Left lung (tissue), 10 donors: Measurements from ENCODE around the gene RASGRP3. TPM values are rescaled to one million over a fixed set of nuclear protein-coding genes. Genes with fewer than 3 reads are reported as not detected.

Source experiments
- ATAC-seq: fragments of 200-7000 bp; cut with Tn5 transposase; one replicate; pipeline ENCODE4 v1.9.1; 2020; ENCODE audit warnings: moderate library complexity
- DNase-seq, 4 donors: peaks; one replicate each; pipeline ENCODE4 v3.0.0-alpha.2; 2013 to 2020
- H3K27ac ChIP-seq, 2 donors: fragments of 200-600 bp; sonication (generic) in 1 of 2; one replicate each; pipeline versions ENCODE4 v1.5.0 to v1.8.0; 2020 to 2021
- H3K27me3 ChIP-seq, 2 donors: fragments of 200-600 bp; sonication (generic) in 1 of 2; one replicate each; pipeline versions ENCODE4 v1.5.0 to v1.8.0; 2020 to 2021
- H3K36me3 ChIP-seq, 2 donors: fragments of 200-600 bp; sonication (generic) in 1 of 2; one replicate each; pipeline versions ENCODE4 v1.5.0 to v1.8.0; 2020 to 2021
- H3K4me1 ChIP-seq, 2 donors: fragments of 200-600 bp; one replicate each; pipeline ENCODE4 v1.8.0; 2021
- H3K4me3 ChIP-seq, 2 donors: fragments of 200-600 bp; sonication (generic) in 1 of 2; one replicate each; pipeline versions ENCODE4 v1.5.0 to v1.8.0; 2020 to 2021; ENCODE audit warnings: mild to moderate bottlenecking in 1 of 2
- H3K9me3 ChIP-seq, 2 donors: fragments of 200-600 bp; sonication (generic) in 1 of 2; one replicate each; pipeline versions ENCODE4 v1.5.0 to v1.8.0; 2020 to 2021
- CTCF ChIP-seq, 2 donors: fragments of 200-600 bp; sonication (generic) in 1 of 2; IDR thresholded peaks; one replicate each; pipeline versions ENCODE4 v1.5.0 to v1.8.0; 2021; ENCODE audit warnings: antibody characterized with exemption in 2 of 2
- intact Hi-C, 2 donors: fragments of 100-400 bp; cut with DNase I; formaldehyde crosslinking; loops; one replicate each; pipeline versions ENCODE4 v1.11.2 to v1.14.2; 2022
- polyA plus RNA-seq, 6 donors: library from polyadenylated mRNA; unstranded; fragments of 120-200 nt; gene quantifications; one replicate each; pipeline ENCODE4 v1.2.1, GENCODE V29; 2013; ENCODE audit not compliant: insufficient read length in 6 of 6
- total RNA-seq, 2 donors: library from RNA; stranded (reverse); fragmentation: NEBNext Ultra II Directional; extraction: Animal tissue kit (Norgen Biotek cat#: 25700); gene quantifications; one replicate each; pipeline ENCODE4 v1.2.1, GENCODE V29; 2021
- donor health status: DM: no; HTN: yes; CAD: no.
- donor health status: DM: no; HTN: no; CAD: no.

RASGRP3 gene
- total and polyA plus RNA-seq, 8 donors, result 20.3 to 48.7 (median 36.8) TPM

- DNase-seq, result no peak
- TF ChIP-seq CTCF (IDR thresholded peaks at IDR 0.05), result no peak
- no peak overlapping the region for H3K4me3 ChIP-seq
- H3K27ac ChIP-seq, result no peak overlapping the region
- no peaks in the 10 kb centered on the region for H3K27me3 ChIP-seq
- H3K4me1 ChIP-seq, result peaks cover 0 to 3% of the 10 kb centered on the region in 2 donors
- H3K9me3 ChIP-seq, result peaks cover 0 to 10% of the 10 kb centered on the region in 2 donors
- no peaks in the 10 kb centered on the region for H3K36me3 ChIP-seq
- ATAC-seq, result no peak
- intact Hi-C loops, result loop anchor here in 1 of 2 donors (10.0 kb wide), 1 partner anchor 80 kb away; no protein-coding TSS in a partner anchor
These were observed 8.6 kb downstream of the RASGRP3 start for GRCh38 chr2:33485051-33485450.

- ATAC-seq, result no peak
- H3K27ac ChIP-seq, result no peak overlapping the region
- peaks cover 0 to 3% of the 10 kb centered on the region in 2 donors for H3K4me1 ChIP-seq
- DNase-seq, result no peak
- H3K9me3 ChIP-seq, result peaks cover 0 to 10% of the 10 kb centered on the region in 2 donors
- TF ChIP-seq CTCF (IDR thresholded peaks at IDR 0.05), result no peak
- intact Hi-C loops, result loop anchor here in 1 of 2 donors (10.0 kb wide), 1 partner anchor 78 kb away; no protein-coding TSS in a partner anchor
- H3K27me3 ChIP-seq, result no peaks in the 10 kb centered on the region
- H3K4me3 ChIP-seq, result no peak overlapping the region
- H3K36me3 ChIP-seq, result no peaks in the 10 kb centered on the region
These were observed 10.1 kb downstream of the RASGRP3 start for GRCh38 chr2:33486544-33486943.

GRCh38 chr2:33488178-33488690 is 11.8 kb downstream of the RASGRP3 start:
- intact Hi-C loops, result loop anchor here in 1 of 2 donors (10.0 kb wide), 1 partner anchor 77 kb away; no protein-coding TSS in a partner anchor
- DNase-seq, result no peak
- TF ChIP-seq CTCF (IDR thresholded peaks at IDR 0.05), result no peak
- no peak for ATAC-seq
- Histone ChIP-seq H3K36me3 (no peaks in the 10 kb centered on the region), H3K4me1 (peaks cover 0 to 3% of the 10 kb centered on the region in 2 donors), H3K9me3 (peaks cover 0 to 10% of the 10 kb centered on the region in 2 donors), H3K27ac (no peak overlapping the region), H3K4me3 (no peak overlapping the region), H3K27me3 (no peaks in the 10 kb centered on the region)

GRCh38 chr2:33488715-33489540 is 12.5 kb downstream of the RASGRP3 start:
- no peak for TF ChIP-seq CTCF (IDR thresholded peaks at IDR 0.05)
- Histone ChIP-seq H3K4me3 (no peak overlapping the region), H3K27ac (no peak overlapping the region), H3K27me3 (no peaks in the 10 kb centered on the region), H3K4me1 (peaks cover 0 to 3% of the 10 kb centered on the region in 2 donors), H3K36me3 (no peaks in the 10 kb centered on the region), H3K9me3 (peaks cover 0 to 10% of the 10 kb centered on the region in 2 donors)
- DNase-seq (no peak), ATAC-seq (no peak)
- intact Hi-C loops, result loop anchor here in 1 of 2 donors (10.0 kb wide), 1 partner anchor 76 kb away; no protein-coding TSS in a partner anchor

- peaks cover 0 to 10% of the 10 kb centered on the region in 2 donors for H3K9me3 ChIP-seq
- H3K36me3 ChIP-seq, result no peaks in the 10 kb centered on the region
- ATAC-seq (no peak), DNase-seq (no peak)
- intact Hi-C loops, result loop anchor here in 1 of 2 donors (10.0 kb wide), 1 partner anchor 75 kb away; no protein-coding TSS in a partner anchor
- no peak overlapping the region for H3K27ac ChIP-seq
- no peak for TF ChIP-seq CTCF (IDR thresholded peaks at IDR 0.05)
- no peaks in the 10 kb centered on the region for H3K4me1 ChIP-seq
- no peaks in the 10 kb centered on the region for H3K27me3 ChIP-seq
- no peak overlapping the region for H3K4me3 ChIP-seq
These were observed 13.5 kb downstream of the RASGRP3 start for GRCh38 chr2:33489835-33490431.
